ENCODE data around the gene ZBTB37.

- TF ChIP-seq CTCF (IDR thresholded peaks at IDR 0.05) = no peak
- TF ChIP-seq POLR2A (IDR thresholded peaks at IDR 0.05) = no peak
- TF ChIP-seq EP300 (IDR thresholded peaks at IDR 0.05) = no peak
These were observed 57.4 kb downstream of the ZBTB37 start for GRCh38 chr1:173925306-173926242.
